ENCODE results near the gene ST7.

The ST7 gene

GRCh38 chr7:117005449-117005848 lies 52.1 kb downstream of the ST7 start:
- no peak for DNase-seq
- H3K36me3 ChIP-seq (ENCODE audit: control insufficient read depth, insufficient read depth, low read length): no peaks in the 10 kb centered on the region

GRCh38 chr7:117006907-117007684 lies 53.8 kb downstream of the ST7 start:
- Histone ChIP-seq H3K9me3 (ENCODE audit: control insufficient read depth, low read length) (no peaks in the 10 kb centered on the region), H3K27ac (ENCODE audit: insufficient read depth, low read length, poor library complexity, severe bottlenecking) (no peak overlapping the region), H3K4me3 (ENCODE audit: insufficient read depth, low read depth, low read length, poor library complexity, severe bottlenecking) (peak overlapping the region; percentile 10), H3K36me3 (ENCODE audit: control insufficient read depth, insufficient read depth, low read length) (no peaks in the 10 kb centered on the region), H3K27me3 (replicated peaks; ENCODE audit: control insufficient read depth, insufficient read depth, low read length, poor library complexity, severe bottlenecking) (no peaks in the 10 kb centered on the region), H3K4me1 (ENCODE audit: control insufficient read depth, insufficient read depth, low read length, poor library complexity, severe bottlenecking) (peaks cover 44% of the 10 kb centered on the region)
- no peak for DNase-seq

More at GRCh38 chr7:117005449-117005848, 52.1 kb downstream of the ST7 start:
- no peaks in the 10 kb centered on the region for H3K27me3 ChIP-seq (replicated peaks; ENCODE audit: control insufficient read depth, insufficient read depth, low read length, poor library complexity, severe bottlenecking)
- H3K4me1 ChIP-seq (ENCODE audit: control insufficient read depth, insufficient read depth, low read length, poor library complexity, severe bottlenecking): peaks cover 35% of the 10 kb centered on the region
- no peak overlapping the region for H3K4me3 ChIP-seq (ENCODE audit: insufficient read depth, low read depth, low read length, poor library complexity, severe bottlenecking)
- H3K9me3 ChIP-seq (ENCODE audit: control insufficient read depth, low read length): no peaks in the 10 kb centered on the region
- no peak overlapping the region for H3K27ac ChIP-seq (ENCODE audit: insufficient read depth, low read length, poor library complexity, severe bottlenecking)

- peaks cover 44% of the 10 kb centered on the region for H3K4me1 ChIP-seq (ENCODE audit: control insufficient read depth, insufficient read depth, low read length, poor library complexity, severe bottlenecking)
- DNase-seq: no peak
- no peaks in the 10 kb centered on the region for H3K36me3 ChIP-seq (ENCODE audit: control insufficient read depth, insufficient read depth, low read length)
- no peaks in the 10 kb centered on the region for H3K27me3 ChIP-seq (replicated peaks; ENCODE audit: control insufficient read depth, insufficient read depth, low read length, poor library complexity, severe bottlenecking)
- H3K9me3 ChIP-seq (ENCODE audit: control insufficient read depth, low read length): no peaks in the 10 kb centered on the region
- no peak overlapping the region for H3K4me3 ChIP-seq (ENCODE audit: insufficient read depth, low read depth, low read length, poor library complexity, severe bottlenecking)
- no peak overlapping the region for H3K27ac ChIP-seq (ENCODE audit: insufficient read depth, low read length, poor library complexity, severe bottlenecking)
These were observed 55.0 kb downstream of the ST7 start for GRCh38 chr7:117008118-117008885.

- Histone ChIP-seq H3K4me3 (ENCODE audit: insufficient read depth, low read depth, low read length, poor library complexity, severe bottlenecking) (no peak overlapping the region), H3K9me3 (ENCODE audit: control insufficient read depth, low read length) (no peaks in the 10 kb centered on the region), H3K4me1 (ENCODE audit: control insufficient read depth, insufficient read depth, low read length, poor library complexity, severe bottlenecking) (peaks cover 44% of the 10 kb centered on the region), H3K27me3 (replicated peaks; ENCODE audit: control insufficient read depth, insufficient read depth, low read length, poor library complexity, severe bottlenecking) (no peaks in the 10 kb centered on the region), H3K36me3 (ENCODE audit: control insufficient read depth, insufficient read depth, low read length) (no peaks in the 10 kb centered on the region), H3K27ac (ENCODE audit: insufficient read depth, low read length, poor library complexity, severe bottlenecking) (no peak overlapping the region)
- DNase-seq: peak in 1 of 3 donors; percentile 11
These were observed 55.7 kb downstream of the ST7 start for GRCh38 chr7:117008886-117009531.

GRCh38 chr7:117009705-117010361 lies 56.5 kb downstream of the ST7 start:
- H3K9me3 ChIP-seq (ENCODE audit: control insufficient read depth, low read length): no peaks in the 10 kb centered on the region
- no peak overlapping the region for H3K4me3 ChIP-seq (ENCODE audit: insufficient read depth, low read depth, low read length, poor library complexity, severe bottlenecking)
- no peak for DNase-seq
- no peaks in the 10 kb centered on the region for H3K27me3 ChIP-seq (replicated peaks; ENCODE audit: control insufficient read depth, insufficient read depth, low read length, poor library complexity, severe bottlenecking)
- no peak overlapping the region for H3K27ac ChIP-seq (ENCODE audit: insufficient read depth, low read length, poor library complexity, severe bottlenecking)
- no peaks in the 10 kb centered on the region for H3K36me3 ChIP-seq (ENCODE audit: control insufficient read depth, insufficient read depth, low read length)
- H3K4me1 ChIP-seq (ENCODE audit: control insufficient read depth, insufficient read depth, low read length, poor library complexity, severe bottlenecking): peaks cover 44% of the 10 kb centered on the region

- Histone ChIP-seq H3K27me3 (replicated peaks; ENCODE audit: control insufficient read depth, insufficient read depth, low read length, poor library complexity, severe bottlenecking) (no peaks in the 10 kb centered on the region), H3K9me3 (ENCODE audit: control insufficient read depth, low read length) (no peaks in the 10 kb centered on the region), H3K4me3 (ENCODE audit: insufficient read depth, low read depth, low read length, poor library complexity, severe bottlenecking) (no peak overlapping the region), H3K36me3 (ENCODE audit: control insufficient read depth, insufficient read depth, low read length) (no peaks in the 10 kb centered on the region), H3K27ac (ENCODE audit: insufficient read depth, low read length, poor library complexity, severe bottlenecking) (no peak overlapping the region), H3K4me1 (ENCODE audit: control insufficient read depth, insufficient read depth, low read length, poor library complexity, severe bottlenecking) (peaks cover 44% of the 10 kb centered on the region)
- DNase-seq: no peak
These were observed 57.3 kb downstream of the ST7 start for GRCh38 chr7:117010375-117011133.

- Histone ChIP-seq H3K27ac (ENCODE audit: insufficient read depth, low read length, poor library complexity, severe bottlenecking) (no peak overlapping the region), H3K4me1 (ENCODE audit: control insufficient read depth, insufficient read depth, low read length, poor library complexity, severe bottlenecking) (peaks cover 42% of the 10 kb centered on the region)
- DNase-seq: no peak
These were observed 58.3 kb downstream of the ST7 start for GRCh38 chr7:117011419-117012260.

GRCh38 chr7:117012284-117012683 lies 59.0 kb downstream of the ST7 start:
- Histone ChIP-seq H3K36me3 (ENCODE audit: control insufficient read depth, insufficient read depth, low read length) (no peaks in the 10 kb centered on the region), H3K9me3 (ENCODE audit: control insufficient read depth, low read length) (no peaks in the 10 kb centered on the region), H3K27ac (ENCODE audit: insufficient read depth, low read length, poor library complexity, severe bottlenecking) (no peak overlapping the region), H3K27me3 (replicated peaks; ENCODE audit: control insufficient read depth, insufficient read depth, low read length, poor library complexity, severe bottlenecking) (no peaks in the 10 kb centered on the region), H3K4me3 (ENCODE audit: insufficient read depth, low read depth, low read length, poor library complexity, severe bottlenecking) (no peak overlapping the region), H3K4me1 (ENCODE audit: control insufficient read depth, insufficient read depth, low read length, poor library complexity, severe bottlenecking) (peaks cover 36% of the 10 kb centered on the region)
- no peak for DNase-seq

More at GRCh38 chr7:117011419-117012260, 58.3 kb downstream of the ST7 start:
- H3K9me3 ChIP-seq (ENCODE audit: control insufficient read depth, low read length): no peaks in the 10 kb centered on the region
- no peaks in the 10 kb centered on the region for H3K36me3 ChIP-seq (ENCODE audit: control insufficient read depth, insufficient read depth, low read length)
- no peak overlapping the region for H3K4me3 ChIP-seq (ENCODE audit: insufficient read depth, low read depth, low read length, poor library complexity, severe bottlenecking)
- no peaks in the 10 kb centered on the region for H3K27me3 ChIP-seq (replicated peaks; ENCODE audit: control insufficient read depth, insufficient read depth, low read length, poor library complexity, severe bottlenecking)
